Measurements from ENCODE around the gene AFP. TPM values are rescaled to one million over a fixed set of nuclear protein-coding genes. Genes with fewer than 3 reads are reported as not detected.

The AFP gene
- total and polyA plus RNA-seq, 2 of the 13 experiments (the other 11 are each of a cell fraction or from before 2014, with no cell fraction given): 9,434 to 13,105 TPM

DNA sequence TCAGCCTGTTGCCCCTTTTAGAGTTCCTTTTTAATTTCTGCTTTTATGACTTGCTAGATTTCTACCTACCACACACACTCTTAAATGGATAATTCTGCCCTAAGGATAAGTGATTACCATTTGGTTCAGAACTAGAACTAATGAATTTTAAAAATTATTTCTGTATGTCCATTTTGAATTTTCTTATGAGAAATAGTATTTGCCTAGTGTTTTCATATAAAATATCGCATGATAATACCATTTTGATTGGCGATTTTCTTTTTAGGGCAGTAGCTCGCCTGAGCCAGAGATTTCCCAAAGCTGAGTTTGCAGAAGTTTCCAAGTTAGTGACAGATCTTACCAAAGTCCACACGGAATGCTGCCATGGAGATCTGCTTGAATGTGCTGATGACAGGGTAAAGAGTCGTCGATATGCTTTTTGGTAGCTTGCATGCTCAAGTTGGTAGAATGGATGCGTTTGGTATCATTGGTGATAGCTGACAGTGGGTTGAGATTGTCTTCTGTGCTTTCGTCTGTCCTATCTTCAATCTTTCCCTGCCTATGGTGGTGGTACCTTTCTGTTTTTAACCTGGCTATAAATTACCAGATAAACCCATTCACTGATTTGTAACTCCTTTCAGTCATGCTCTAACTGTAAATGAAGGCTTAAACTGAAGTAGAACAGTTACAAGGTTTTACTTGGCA, 24.1 kb upstream of the AFP start (continued):
- TF ChIP-seq, protein P1, sequence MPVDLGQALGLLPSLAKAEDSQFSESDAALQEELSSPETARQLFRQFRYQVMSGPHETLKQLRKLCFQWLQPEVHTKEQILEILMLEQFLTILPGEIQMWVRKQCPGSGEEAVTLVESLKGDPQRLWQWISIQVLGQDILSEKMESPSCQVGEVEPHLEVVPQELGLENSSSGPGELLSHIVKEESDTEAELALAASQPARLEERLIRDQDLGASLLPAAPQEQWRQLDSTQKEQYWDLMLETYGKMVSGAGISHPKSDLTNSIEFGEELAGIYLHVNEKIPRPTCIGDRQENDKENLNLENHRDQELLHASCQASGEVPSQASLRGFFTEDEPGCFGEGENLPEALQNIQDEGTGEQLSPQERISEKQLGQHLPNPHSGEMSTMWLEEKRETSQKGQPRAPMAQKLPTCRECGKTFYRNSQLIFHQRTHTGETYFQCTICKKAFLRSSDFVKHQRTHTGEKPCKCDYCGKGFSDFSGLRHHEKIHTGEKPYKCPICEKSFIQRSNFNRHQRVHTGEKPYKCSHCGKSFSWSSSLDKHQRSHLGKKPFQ (CRISPR knock-in tag; IDR thresholded peaks at IDR 0.05; ENCODE audit: insufficient replicate concordance): no peak
- TF ChIP-seq ZFP36L1 (CRISPR knock-in tag; IDR thresholded peaks at IDR 0.05) (peak; percentile 40; the same call in 1 of the 2 replicates), MZF1 (CRISPR knock-in tag; IDR thresholded peaks at IDR 0.05; ENCODE audit: borderline replicate concordance) (no peak), MBD4 (IDR thresholded peaks at IDR 0.05; ENCODE audit: borderline replicate concordance, low read length) (peak; percentile 99), NFIC (IDR thresholded peaks at IDR 0.05; ENCODE audit: low read length) (peak; percentile 63; the same call in 1 of the 2 replicates), ZNF256 (CRISPR knock-in tag; conservative IDR thresholded peaks at IDR 0.05) (0 out of 2 replicates have a peak, but pooled peaks have one; percentile 13), MTA3 (CRISPR knock-in tag; IDR thresholded peaks at IDR 0.05) (no peak), ZNF589 (CRISPR knock-in tag; conservative IDR thresholded peaks at IDR 0.05) (peak; percentile 35; the same call in 1 of the 2 replicates), WIZ (CRISPR knock-in tag; IDR thresholded peaks at IDR 0.05) (no peak), ZNF33B (CRISPR knock-in tag; IDR thresholded peaks at IDR 0.05) (no peak), ATRX (CRISPR knock-in tag; IDR thresholded peaks at IDR 0.05; ENCODE audit: borderline replicate concordance) (no peak), SOX5 (CRISPR knock-in tag; IDR thresholded peaks at IDR 0.05; ENCODE audit: borderline replicate concordance) (0 out of 2 replicates have a peak, but pooled peaks have one; percentile 25), KLF6 (CRISPR knock-in tag; IDR thresholded peaks at IDR 0.05) (0 out of 2 replicates have a peak, but pooled peaks have one; percentile 30), ZNF703 (CRISPR knock-in tag; IDR thresholded peaks at IDR 0.05; ENCODE audit: borderline replicate concordance) (no peak), NRL (CRISPR knock-in tag; IDR thresholded peaks at IDR 0.05; ENCODE audit: borderline replicate concordance) (no peak), MXD4 (CRISPR knock-in tag; IDR thresholded peaks at IDR 0.05) (peak; percentile 41)
- TF ChIP-seq, protein P2, sequence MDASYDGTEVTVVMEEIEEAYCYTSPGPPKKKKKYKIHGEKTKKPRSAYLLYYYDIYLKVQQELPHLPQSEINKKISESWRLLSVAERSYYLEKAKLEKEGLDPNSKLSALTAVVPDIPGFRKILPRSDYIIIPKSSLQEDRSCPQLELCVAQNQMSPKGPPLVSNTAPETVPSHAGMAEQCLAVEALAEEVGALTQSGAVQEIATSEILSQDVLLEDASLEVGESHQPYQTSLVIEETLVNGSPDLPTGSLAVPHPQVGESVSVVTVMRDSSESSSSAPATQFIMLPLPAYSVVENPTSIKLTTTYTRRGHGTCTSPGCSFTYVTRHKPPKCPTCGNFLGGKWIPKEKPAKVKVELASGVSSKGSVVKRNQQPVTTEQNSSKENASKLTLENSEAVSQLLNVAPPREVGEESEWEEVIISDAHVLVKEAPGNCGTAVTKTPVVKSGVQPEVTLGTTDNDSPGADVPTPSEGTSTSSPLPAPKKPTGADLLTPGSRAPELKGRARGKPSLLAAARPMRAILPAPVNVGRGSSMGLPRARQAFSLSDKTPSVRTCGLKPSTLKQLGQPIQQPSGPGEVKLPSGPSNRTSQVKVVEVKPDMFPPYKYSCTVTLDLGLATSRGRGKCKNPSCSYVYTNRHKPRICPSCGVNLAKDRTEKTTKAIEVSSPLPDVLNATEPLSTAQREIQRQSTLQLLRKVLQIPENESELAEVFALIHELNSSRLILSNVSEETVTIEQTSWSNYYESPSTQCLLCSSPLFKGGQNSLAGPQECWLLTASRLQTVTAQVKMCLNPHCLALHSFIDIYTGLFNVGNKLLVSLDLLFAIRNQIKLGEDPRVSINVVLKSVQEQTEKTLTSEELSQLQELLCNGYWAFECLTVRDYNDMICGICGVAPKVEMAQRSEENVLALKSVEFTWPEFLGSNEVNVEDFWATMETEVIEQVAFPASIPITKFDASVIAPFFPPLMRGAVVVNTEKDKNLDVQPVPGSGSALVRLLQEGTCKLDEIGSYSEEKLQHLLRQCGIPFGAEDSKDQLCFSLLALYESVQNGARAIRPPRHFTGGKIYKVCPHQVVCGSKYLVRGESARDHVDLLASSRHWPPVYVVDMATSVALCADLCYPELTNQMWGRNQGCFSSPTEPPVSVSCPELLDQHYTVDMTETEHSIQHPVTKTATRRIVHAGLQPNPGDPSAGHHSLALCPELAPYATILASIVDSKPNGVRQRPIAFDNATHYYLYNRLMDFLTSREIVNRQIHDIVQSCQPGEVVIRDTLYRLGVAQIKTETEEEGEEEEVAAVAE (CRISPR knock-in tag; IDR thresholded peaks at IDR 0.05; ENCODE audit: borderline replicate concordance): peak; percentile 70; the same call in 1 of the 2 replicates
- TF ChIP-seq, protein P3, sequence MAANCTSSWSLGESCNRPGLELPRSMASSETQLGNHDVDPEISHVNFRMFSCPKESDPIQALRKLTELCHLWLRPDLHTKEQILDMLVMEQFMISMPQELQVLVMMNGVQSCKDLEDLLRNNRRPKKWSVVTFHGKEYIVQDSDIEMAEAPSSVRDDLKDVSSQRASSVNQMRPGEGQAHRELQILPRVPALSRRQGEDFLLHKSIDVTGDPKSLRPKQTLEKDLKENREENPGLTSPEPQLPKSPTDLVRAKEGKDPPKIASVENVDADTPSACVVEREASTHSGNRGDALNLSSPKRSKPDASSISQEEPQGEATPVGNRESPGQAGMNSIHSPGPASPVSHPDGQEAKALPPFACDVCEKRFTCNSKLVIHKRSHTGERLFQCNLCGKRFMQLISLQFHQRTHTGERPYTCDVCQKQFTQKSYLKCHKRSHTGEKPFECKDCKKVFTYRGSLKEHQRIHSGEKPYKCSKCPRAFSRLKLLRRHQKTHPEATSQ (CRISPR knock-in tag; IDR thresholded peaks at IDR 0.05; ENCODE audit: borderline replicate concordance): 0 out of 2 replicates have a peak, but pooled peaks have one; percentile 63
- TF ChIP-seq, protein P4, sequence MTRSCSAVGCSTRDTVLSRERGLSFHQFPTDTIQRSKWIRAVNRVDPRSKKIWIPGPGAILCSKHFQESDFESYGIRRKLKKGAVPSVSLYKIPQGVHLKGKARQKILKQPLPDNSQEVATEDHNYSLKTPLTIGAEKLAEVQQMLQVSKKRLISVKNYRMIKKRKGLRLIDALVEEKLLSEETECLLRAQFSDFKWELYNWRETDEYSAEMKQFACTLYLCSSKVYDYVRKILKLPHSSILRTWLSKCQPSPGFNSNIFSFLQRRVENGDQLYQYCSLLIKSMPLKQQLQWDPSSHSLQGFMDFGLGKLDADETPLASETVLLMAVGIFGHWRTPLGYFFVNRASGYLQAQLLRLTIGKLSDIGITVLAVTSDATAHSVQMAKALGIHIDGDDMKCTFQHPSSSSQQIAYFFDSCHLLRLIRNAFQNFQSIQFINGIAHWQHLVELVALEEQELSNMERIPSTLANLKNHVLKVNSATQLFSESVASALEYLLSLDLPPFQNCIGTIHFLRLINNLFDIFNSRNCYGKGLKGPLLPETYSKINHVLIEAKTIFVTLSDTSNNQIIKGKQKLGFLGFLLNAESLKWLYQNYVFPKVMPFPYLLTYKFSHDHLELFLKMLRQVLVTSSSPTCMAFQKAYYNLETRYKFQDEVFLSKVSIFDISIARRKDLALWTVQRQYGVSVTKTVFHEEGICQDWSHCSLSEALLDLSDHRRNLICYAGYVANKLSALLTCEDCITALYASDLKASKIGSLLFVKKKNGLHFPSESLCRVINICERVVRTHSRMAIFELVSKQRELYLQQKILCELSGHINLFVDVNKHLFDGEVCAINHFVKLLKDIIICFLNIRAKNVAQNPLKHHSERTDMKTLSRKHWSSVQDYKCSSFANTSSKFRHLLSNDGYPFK (CRISPR knock-in tag; IDR thresholded peaks at IDR 0.05; ENCODE audit: borderline replicate concordance): no peak
